HepG2 (cell line): ENCODE data around the gene POLE4.

Experiments used
- RAD21 ChIP-seq: fragments of 450-650 bp; formaldehyde crosslinking; IDR thresholded peaks from 2 replicates; pipeline ENCODE4 v1.5.0; 2020; ENCODE audit warnings: mild to moderate bottlenecking
- RELA ChIP-seq: sonication (generic); formaldehyde crosslinking; IDR thresholded peaks from 2 replicates; pipeline ENCODE4 v1.4.0; 2020; ENCODE audit warnings: missing genetic modification reagents
- TF ChIP-seq, protein P1 (sequence below): IDR thresholded peaks from 2 replicates; pipeline ENCODE4 v1.6.1; 2016; ENCODE audit warnings: mild to moderate bottlenecking
- TF ChIP-seq, protein P2 (sequence below): sonication (generic); formaldehyde crosslinking; IDR thresholded peaks from 2 replicates; pipeline ENCODE4 v1.4.0; 2020; ENCODE audit warnings: missing genetic modification reagents
- TF ChIP-seq, protein P3 (sequence below): sonication (generic); formaldehyde crosslinking; IDR thresholded peaks from 2 replicates; pipeline ENCODE4 v1.4.0; 2020; ENCODE audit warnings: mild to moderate bottlenecking, missing genetic modification reagents

DNA sequence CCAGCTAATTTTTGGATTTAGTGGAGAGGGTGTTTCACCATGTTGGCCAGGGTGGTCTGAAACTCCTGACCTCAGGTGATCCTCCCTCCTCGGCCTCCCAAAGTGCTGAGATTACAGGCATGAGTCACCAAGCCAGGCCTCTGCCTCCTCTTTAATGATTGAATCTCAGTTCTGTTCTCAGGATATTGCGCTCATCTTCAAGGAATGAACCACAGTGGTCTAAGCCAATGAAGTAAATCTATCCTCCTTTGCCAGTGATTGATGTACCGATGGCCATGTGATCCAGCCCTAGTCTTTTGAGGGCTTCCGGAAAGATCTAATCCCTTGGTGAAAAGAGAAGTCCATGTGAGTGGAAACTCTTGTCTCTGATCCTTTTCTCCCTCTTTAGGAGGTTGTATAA is 48.6 kb downstream of the POLE4 start:
- TF ChIP-seq, protein P1, sequence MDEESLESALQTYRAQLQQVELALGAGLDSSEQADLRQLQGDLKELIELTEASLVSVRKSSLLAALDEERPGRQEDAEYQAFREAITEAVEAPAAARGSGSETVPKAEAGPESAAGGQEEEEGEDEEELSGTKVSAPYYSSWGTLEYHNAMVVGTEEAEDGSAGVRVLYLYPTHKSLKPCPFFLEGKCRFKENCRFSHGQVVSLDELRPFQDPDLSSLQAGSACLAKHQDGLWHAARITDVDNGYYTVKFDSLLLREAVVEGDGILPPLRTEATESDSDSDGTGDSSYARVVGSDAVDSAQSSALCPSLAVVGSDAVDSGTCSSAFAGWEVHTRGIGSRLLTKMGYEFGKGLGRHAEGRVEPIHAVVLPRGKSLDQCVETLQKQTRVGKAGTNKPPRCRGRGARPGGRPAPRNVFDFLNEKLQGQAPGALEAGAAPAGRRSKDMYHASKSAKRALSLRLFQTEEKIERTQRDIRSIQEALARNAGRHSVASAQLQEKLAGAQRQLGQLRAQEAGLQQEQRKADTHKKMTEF (CRISPR knock-in tag): no peak
- TF ChIP-seq, protein P2, sequence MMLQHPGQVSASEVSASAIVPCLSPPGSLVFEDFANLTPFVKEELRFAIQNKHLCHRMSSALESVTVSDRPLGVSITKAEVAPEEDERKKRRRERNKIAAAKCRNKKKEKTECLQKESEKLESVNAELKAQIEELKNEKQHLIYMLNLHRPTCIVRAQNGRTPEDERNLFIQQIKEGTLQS: no peak
- TF ChIP-seq, protein P3, sequence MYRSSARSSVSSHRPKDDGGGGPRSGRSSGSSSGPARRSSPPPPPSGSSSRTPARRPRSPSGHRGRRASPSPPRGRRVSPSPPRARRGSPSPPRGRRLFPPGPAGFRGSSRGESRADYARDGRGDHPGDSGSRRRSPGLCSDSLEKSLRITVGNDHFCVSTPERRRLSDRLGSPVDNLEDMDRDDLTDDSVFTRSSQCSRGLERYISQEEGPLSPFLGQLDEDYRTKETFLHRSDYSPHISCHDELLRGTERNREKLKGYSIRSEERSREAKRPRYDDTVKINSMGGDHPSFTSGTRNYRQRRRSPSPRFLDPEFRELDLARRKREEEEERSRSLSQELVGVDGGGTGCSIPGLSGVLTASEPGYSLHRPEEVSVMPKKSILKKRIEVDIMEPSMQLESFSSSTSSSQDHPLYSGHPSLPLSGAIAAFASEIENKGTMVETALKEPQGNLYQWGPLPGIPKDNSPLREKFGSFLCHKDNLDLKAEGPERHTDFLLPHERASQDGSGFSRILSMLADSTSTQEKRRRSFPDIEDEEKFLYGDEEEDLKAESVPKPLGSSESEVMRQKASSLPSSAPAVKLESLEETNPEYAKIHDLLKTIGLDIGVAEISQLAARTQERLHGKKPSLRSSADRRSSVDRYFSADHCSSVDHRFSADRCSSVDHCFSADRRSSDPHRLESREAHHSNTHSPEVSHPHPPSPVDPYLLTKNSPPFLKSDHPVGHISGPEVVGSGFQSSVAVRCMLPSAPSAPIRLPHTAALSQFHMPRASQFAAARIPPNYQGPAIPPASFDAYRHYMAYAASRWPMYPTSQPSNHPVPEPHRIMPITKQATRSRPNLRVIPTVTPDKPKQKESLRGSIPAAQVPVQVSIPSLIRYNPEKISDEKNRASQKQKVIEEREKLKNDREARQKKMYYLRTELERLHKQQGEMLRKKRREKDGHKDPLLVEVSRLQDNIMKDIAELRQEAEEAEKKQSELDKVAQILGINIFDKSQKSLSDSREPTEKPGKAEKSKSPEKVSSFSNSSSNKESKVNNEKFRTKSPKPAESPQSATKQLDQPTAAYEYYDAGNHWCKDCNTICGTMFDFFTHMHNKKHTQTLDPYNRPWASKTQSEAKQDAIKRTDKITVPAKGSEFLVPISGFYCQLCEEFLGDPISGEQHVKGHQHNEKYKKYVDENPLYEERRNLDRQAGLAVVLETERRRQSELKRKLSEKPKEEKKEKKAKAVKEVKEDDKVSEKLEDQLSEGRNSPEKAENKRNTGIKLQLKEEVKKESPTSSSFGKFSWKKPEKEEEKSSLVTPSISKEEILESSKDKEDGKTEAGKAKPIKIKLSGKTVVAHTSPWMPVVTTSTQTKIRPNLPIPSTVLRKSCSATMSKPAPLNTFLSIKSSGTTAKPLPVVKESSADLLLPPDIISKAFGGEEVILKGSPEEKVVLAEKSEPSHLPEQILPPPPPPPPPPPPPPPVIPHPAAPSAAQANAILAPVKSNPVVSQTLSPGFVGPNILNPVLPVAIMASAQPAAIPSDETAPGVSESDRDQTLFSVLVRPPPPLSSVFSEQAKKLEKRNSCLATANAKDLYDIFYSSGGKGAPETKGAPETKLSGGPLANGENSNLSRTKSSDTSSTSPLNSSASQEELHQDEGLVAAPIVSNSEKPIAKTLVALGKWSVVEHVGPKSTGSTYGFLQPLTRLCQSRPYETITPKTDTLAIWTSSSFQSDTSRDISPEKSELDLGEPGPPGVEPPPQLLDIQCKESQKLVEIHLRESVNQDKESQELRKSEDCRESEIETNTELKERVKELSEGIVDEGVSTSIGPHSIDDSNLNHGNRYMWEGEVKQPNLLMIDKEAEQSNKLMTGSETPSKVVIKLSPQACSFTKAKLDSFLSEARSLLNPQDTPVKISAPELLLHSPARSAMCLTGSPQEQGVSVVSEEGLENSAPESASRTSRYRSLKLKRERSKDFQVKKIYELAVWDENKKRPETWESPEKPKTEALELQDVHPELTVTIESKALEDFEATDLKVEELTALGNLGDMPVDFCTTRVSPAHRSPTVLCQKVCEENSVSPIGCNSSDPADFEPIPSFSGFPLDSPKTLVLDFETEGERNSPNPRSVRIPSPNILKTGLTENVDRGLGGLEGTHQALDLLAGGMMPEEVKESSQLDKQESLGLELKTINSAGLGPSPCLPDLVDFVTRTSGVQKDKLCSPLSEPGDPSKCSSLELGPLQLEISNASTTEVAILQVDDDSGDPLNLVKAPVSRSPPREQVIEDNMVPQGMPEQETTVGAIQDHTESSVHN (CRISPR knock-in tag): no peak
- TF ChIP-seq RAD21 (CRISPR knock-in tag) (no peak), RELA (no peak)
